ENCODE measurements around the gene LRRC45.
A peak's percentile ranks its signal among the peaks of the same experiment; 100 is the strongest.
"Not testable (repeated sequence)": the region's sequence is repeated elsewhere in the genome, so short reads cannot be mapped to it uniquely, and the experiment has no call there.

Gene LRRC45

GRCh38 chr17:82022981-82023446 is at the start of gene LRRC45:
TSS of gene LRRC45 (plus strand) at chr17:82023305. CDS start at chr17:82023644, 339 bp downstream.
- DNase-seq, result peak; percentile 100

- DNase-seq, result no peak
Measured at GRCh38 chr17:81973432-81973831, 49.7 kb upstream of the LRRC45 start.

GRCh38 chr17:81976332-81977210 is 46.5 kb upstream of the LRRC45 start:
- DNase-seq, result peak; percentile 53

GRCh38 chr17:81977211-81977808 is 45.8 kb upstream of the LRRC45 start, which contains the start of gene ASPSCR1:
TSS of gene ASPSCR1 (plus strand) at chr17:81977629. CDS start at chr17:81977647, 18 bp downstream.
- DNase-seq, result peak; percentile 92

GRCh38 chr17:81978524-81979298 is 44.4 kb upstream of the LRRC45 start:
- no peak for DNase-seq

GRCh38 chr17:81980122-81980521 is 43.0 kb upstream of the LRRC45 start:
- DNase-seq, result no peak

GRCh38 chr17:81980707-81981343 is 42.3 kb upstream of the LRRC45 start:
- no peak for DNase-seq

- DNase-seq, result not testable (repeated sequence)
Measured at GRCh38 chr17:81981511-81981910, 41.6 kb upstream of the LRRC45 start.

GRCh38 chr17:81983011-81983638 is 40.0 kb upstream of the LRRC45 start:
- DNase-seq, result no peak

- no peak for DNase-seq
Measured at GRCh38 chr17:81983639-81984373, 39.3 kb upstream of the LRRC45 start.

GRCh38 chr17:81984773-81985410 is 38.2 kb upstream of the LRRC45 start:
- no peak for DNase-seq

- DNase-seq, result no peak
Measured at GRCh38 chr17:81986606-81987005, 36.5 kb upstream of the LRRC45 start.

GRCh38 chr17:81987161-81987770 is 35.8 kb upstream of the LRRC45 start:
- no peak for DNase-seq

GRCh38 chr17:81990836-81991683 is 32.0 kb upstream of the LRRC45 start:
- DNase-seq, result no peak

GRCh38 chr17:81991684-81992305 is 31.3 kb upstream of the LRRC45 start:
- no peak for DNase-seq

GRCh38 chr17:81992306-81993102 is 30.6 kb upstream of the LRRC45 start:
- DNase-seq, result no peak

GRCh38 chr17:81993729-81994592 is 29.1 kb upstream of the LRRC45 start:
- no peak for DNase-seq

All from stimulated activated CD4-positive, alpha-beta T cell treated with anti-CD3 and anti-CD28 coated beads, Interleukin-4, amount 100 ng/mL, for 1 hour (primary cell).